ENCODE data around the gene BICC1.

The BICC1 gene

DNA sequence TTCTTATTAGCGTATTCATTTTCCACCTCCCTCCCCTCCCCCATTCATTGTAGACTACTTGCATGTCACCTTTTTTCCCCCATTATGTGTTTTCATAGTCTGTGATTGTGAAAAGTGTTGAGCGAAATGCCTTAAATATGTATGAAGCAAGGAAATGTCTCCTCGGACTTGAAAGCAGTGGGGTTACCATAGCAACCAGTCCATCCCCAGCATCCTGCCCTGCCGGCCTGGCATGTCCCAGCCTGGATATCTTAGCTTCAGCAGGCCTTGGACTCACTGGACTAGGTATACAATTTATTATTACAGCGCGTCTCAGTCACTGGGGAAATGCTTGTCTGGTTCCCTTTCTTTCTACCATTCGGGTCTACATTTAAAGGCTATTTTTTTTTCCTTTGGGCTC is 283.6 kb downstream of the BICC1 start:
- DNase-seq: no peak

DNA sequence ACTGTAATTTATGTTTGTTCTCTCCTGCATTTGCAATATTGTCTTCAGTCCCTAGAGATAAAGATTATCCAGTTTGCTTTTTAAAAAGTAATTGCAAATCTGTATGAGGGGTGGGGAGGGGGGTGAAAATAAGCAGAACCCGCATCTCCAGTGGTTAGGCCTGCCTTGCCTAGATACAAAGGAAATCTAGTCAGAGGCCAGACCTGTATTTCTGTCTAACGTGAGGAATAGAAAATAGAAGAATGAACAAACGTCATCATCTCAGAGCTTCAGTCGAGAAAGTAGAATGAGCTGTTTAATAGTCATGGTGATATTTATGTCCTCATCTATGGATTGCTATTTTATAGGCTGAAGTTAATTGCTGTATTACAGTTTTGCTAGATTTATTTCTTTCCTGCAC is 284.2 kb downstream of the BICC1 start:
- DNase-seq: no peak

DNA sequence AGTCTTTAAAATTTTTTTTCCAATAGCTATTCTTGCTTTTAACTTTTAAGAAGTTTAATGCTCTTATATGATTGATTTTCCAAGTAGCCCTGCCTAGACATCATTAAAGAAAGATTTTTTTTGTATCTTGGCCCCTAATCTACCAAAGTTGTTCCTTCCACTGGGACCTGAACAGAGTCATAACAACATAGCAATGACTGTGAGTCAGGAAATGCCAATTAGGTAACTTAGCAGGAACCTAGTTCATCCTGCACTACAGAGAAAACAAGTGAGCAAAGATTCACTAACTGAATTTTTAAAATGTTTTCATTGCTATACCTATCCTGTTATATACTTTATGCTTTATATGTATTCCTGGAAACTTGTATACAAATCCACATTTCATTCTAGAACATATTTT is 284.7 kb downstream of the BICC1 start:
- no peak for DNase-seq

DNA sequence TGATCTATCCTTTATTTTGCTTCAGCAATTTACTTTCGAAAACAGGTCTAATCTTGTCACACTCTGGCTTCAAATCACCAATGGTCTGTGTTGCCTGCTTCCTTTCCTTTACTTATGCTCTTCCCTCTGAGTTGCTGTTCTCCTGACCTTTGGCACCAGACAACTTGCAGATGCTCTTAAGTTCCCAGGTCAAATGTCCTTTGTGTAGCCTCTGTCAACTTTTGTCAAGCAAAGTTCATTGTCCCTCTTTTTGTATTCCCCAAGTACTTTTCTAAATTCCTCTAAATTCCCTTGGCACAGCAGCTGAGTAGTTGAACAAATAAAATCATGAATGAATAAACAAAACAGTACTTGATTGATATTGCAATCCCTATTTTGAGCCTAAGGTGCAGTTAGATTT is 289.4 kb downstream of the BICC1 start:
- no peak for DNase-seq

DNA sequence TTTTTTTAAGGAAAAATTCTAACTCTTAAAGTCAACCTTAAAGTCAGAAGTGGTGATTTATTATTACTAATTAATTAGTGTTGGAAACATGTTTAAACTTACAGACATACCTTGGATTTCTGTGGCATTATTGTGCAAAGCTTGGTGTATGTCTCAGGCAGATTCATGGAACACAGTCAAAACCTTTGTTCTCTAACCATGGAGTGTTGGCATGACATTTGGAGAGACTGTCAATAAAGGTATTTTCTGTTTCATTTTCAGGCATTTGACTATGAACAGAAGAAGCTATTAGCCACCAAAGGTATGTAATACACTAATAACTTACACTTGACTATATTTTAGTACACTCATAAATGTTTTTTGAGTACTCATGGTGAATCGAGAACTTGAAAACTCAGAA is 293.7 kb downstream of the BICC1 start:
- no peak for DNase-seq

DNA sequence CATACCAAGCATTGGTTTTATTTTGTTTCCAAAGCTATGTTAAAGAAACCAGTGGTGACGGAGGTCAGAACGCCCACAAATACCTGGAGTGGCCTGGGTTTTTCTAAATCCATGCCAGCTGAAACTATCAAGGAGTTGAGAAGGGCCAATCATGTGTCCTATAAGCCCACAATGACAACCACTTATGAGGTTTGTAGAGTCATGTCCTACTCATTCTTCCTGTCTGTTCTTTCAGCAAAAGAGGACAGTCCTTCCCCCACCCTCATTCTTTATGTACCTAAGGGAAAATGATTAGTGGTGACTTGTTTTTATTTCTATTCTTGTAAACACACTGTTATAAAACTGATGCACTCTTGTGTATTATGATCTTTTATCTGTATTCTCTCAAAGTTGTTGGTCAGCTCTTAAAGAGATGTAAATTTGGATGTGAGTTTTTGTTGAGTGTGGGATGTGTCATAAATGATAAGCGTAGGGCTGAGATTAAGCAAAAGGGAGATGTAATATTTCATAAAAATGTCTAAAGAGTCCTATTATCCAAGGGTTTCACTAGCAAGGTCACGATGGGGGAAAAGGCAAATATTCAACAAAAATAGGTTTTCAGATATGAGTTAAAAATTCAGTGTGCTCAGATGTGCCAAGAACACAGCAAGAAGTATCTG is 294.4 kb downstream of the BICC1 start:
- no peak for DNase-seq

DNA sequence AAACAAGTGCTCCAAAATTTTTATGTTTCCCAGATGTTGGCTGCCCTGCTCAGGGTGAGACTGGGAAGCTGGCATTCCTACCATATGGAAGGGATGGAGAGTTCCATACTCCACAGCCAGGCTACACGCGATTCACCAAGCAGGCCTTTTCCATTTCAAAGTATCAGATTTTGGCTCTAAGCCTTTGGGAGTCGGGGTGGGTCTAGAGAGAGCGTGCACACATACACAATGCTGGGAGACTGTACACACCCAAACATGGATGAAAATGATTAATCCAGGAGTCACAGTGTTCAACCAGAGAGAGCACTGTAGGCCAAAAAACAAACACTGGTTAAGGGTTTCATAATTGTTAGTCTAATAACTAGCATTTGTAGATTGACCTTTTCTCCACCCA is 295.0 kb downstream of the BICC1 start:
- no peak for DNase-seq

DNA sequence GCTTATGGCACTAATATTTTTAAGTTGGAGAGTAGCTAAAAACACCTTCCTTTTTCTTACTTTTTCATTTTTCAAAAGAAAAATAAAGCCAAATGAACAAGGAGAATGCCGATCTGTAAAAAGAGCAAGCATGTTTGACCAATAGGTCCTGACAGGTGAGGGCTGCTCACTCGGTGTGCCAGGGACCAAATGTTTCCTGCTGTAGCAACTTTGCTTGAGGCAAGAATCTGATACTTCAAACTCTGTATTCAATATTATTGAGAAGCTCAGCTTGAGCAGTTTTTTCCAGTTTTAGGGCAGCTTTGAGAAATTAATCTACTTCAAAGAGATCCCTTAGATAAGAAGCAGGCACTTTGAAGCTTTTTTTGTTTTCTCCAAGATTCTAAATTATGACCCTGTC is 298.1 kb downstream of the BICC1 start:
- DNase-seq: no peak

DNA sequence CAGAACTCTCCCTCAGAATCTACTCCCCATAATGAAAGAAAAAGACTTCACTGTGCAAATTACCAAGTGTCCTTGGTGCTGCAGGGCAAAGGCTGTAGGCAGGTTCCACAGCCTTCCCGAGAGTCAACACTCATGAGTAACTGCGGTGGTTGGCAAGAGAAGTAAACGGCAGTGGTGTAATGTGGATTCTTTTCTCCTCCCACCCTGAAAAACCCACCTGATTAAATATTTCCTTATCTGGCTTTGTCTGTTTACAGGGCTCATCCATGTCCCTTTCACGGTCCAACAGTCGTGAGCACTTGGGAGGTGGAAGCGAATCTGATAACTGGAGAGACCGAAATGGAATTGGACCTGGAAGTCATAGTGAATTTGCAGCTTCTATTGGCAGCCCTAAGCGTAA is 300.9 kb downstream of the BICC1 start:
- DNase-seq: no peak

DNA sequence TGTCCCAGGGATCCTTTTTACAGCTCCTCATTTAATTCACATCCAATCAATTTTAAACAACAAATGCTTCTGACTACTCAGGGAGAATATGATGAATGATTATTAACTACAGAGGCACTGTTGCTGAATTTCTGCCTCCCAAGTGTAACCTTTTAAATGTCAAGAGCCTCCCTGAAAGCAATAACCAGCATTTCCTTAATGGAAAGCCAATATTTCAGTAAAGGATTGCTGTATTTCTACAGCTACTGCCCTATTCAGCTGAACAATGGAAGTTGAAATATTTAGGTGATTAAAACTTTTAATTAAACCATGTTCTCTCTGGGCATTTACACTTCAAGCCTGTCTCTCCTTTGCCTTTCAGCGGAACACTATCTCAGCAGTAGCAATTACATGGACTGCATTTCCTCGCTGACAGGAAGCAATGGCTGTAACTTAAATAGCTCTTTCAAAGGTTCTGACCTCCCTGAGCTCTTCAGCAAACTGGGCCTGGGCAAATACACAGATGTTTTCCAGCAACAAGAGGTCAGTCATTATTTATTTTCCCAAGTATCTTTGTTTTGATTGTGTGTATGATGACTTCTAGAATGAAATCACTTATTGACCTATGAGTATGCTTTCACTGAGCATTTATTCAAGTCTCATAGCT is 304.7 kb downstream of the BICC1 start:
- no peak for DNase-seq

DNA sequence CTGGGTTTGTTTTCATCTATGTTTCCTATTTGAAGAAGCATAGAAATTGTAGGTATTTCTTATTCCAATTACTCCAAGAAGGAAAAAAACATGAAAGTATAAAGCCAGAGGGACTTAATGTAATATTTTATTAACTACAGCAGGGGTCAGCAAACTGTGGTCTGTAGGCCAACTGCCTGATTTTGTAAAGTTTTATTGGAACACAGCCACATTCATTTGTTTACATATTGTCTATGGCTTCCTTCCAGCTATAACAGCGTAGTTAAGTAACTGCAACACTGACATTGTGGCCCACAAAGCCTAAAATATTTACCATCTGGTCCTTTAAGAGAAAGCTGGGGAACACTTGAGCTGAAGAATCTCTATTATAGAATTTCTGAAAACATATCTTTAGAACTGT is 306.2 kb downstream of the BICC1 start:
- DNase-seq: no peak

DNA sequence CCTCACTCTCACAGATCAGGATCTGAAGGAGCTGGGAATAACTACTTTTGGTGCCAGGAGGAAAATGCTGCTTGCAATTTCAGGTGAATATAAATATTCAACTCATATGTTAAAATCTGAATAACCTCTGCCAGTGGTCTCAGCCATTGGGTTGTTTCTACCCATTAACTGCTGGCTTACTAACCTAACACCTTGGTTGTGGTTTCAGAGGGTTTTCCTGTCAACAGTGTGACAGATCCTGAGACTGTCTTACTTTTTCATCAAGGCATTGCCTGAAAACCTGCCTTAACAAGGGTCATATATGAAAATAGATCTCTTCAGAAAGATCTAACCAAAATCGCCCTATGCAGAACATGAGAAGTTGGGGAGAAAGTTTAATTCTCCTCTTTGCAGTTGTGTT is 307.7 kb downstream of the BICC1 start:
- no peak for DNase-seq

DNA sequence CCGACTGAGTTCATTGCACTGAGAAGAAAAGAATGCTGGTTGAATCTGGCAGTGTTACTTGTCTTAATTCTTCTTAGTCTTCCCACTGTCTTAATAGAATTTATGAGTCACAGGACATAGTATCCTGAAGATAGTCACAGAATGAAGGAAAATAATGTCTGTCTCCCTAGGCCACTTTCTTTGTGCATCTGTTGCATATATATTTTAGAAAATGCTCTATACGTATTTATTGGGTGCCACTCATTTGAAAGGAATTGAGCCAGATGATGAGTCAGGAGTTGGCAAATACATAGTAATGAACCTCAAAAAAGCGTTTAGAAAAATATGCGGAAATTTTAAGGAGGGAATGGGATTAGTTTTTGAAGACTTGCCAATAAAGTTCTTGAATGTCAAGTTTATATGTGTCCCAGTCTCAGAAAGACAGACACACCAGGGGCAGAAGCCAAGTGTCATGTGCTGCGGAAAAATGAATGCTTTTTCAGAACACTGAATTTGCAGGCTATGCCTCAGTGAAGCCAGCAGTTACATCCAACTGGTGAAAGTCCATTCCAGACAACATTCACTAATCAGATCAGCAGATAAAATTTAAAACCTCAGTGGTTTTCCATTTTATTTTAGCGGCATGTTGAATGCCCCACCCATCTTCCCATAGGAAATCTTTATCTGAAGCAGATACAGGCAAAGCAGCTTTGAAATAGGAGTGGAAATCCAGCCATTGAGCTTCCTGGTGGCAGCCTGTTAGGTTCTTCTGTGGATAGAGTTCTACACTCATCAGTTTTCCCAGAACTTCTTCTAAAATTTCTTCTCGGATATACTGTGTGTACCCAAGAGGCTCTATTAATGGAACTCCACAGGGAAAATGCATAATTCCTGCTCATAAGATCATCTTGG is 308.4 kb downstream of the BICC1 start:
- no peak for DNase-seq

DNA sequence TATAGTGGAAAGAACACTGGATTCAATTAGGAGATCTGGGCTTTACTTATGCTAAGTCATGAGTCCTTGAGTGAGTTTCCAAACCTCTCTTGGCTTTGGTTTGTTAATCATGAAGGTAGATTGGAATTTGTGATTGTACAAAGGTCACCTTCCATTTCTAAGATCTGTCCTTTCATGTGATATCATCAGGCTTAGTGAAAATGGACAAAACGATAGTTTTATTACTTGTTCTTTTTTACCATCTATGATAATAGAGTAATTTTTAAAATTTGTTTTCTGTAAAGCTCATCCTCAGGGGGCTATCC is 309.0 kb downstream of the BICC1 start:
- no peak for DNase-seq

DNA sequence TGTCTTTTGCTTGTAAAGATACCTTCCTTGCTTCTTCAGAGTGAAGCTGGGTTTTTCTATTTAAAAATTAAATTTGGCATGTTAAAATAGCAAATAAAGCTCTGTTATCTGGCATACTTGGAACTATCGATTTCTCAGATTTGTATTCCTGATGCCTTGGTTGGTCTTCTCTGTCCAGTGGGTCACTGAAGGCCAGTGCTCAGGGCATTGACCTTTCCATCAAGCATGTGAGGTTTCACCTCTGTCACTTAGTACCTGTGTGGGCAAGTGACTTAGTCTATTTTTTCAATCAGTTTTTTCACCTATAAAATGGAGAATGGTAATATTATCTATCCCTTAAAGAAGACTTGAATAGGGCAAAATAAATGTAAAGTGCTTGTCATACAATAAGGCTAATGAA is 311.3 kb downstream of the BICC1 start:
- no peak for DNase-seq

DNA sequence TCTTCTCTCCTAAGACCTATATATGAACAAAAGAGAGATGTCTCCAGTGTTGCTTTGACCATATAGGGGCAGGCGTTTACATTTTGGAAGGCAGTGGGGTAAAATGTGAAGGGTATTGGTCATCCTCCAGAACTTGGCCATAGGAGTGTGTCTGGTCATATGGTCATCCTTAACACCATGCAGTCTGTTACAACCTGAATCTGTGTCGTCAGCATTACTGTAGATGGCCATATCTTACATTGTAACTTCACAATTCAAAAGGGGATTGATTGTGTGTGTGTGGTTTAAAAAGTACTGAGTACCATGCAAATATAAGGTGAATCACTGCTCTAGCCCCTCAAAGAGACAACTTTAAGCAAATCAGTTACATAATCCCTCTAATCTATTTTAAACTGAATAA is 311.7 kb downstream of the BICC1 start:
- no peak for DNase-seq

DNA sequence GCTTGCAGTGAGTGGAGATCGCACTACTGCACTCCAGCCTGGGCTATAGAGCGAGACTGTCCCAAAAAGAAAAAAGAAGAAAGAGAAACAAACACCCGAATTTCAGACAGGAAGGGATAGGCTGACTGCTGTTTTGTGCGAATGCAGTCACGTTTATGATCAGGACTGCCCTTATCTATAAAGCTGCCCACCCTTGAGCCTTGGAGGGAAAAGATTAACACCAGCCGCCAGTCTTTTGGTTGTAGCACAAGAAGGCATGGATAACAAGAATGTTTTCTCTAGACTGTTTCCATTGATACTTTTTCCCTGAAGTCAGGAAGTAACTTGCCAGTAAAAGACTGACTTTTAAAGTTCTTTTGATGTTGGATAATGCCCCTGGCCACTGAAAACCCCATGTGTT is 314.0 kb downstream of the BICC1 start:
- DNase-seq: no peak

DNA sequence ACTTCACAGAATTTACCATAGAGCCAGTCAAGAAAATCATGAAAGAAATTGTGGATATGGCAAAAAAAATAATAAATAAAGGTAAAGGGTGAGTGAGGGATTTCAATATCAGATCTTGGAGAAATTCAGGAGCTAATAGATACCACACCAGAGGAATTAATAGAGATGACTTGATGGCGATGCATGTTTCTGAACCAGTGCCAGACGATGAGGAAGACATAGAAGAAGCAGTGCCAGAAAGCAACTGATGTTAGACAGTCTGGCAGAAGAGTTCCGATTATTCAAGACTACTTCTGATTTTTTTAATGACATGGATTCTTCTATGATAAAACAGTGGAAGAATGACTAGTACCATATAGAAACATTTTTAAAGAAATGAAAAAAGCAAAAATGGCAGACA is 314.7 kb downstream of the BICC1 start:
- no peak for DNase-seq

DNA sequence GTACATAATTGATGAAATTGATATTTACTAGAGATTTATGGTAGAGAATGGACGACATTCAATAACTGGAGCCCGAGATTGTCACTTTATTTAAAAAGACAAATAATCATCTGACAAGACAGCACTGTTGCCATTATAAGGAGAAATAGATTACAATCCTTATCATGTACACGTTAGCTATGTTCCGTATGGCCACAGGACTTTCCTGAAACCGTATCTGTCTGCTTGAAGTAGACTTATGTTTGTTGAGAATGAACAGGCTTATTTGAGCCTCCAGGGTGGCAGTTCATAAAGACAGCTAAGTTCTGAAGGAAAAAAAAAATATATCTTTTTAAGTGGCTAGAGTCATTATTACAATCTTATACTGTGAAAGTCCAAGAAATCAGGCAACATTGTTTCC is 317.2 kb downstream of the BICC1 start:
- no peak for DNase-seq

DNA sequence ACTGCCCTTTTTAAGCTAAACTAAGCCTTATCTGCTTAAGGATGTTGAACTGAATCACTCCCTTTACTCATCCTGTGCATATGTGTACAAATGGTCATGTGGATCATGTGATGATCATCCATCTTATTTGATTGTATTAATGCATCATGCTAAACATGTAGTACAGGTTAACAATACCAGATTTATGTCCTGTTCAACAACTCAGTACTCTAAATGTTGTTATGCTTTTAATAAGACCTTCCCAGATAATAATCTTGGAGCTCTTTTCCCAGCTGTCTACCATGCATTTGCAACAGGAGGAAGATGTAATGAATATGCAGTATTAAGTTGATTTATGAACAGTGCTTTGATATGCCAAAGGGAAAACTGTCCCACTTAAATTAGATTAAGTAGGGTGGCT is 318.0 kb downstream of the BICC1 start:
- no peak for DNase-seq

DNA sequence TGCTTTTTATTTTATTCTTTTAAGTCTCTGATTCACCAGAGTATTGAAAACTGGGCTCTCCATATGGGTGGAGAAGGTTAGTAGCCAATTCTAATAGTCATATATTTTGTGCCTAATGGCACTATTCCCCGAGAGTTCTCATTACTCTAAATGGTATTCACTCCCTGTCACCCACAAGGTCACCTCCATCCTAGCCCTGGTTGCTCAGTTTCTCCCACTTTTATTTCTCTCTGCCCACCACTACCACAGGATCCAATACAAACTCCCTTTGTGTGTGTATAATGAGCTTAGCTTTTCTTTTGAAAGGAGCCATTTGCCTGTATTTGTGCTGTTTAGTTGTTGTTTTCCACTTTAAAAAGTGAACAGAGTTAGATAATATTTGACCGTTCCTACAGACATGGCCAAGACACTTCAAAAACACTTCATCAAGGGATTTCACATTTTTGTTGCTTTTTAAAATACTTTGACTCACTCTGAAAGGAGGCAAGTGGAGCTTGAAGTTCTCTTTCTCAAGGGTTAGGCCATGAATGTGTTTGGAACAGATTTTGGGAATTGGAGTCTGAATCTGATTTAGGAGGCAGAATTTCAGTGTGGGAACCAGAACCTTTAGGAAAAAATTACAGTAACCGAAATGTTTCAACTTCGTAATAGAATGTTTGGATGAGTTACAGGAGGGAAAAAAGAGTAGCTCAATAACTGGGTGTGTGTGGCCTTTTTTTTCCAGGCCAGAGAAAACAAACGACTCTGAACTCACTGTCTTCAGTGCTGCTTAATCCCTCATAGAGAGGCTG is 321.3 kb downstream of the BICC1 start:
- no peak for DNase-seq

DNA sequence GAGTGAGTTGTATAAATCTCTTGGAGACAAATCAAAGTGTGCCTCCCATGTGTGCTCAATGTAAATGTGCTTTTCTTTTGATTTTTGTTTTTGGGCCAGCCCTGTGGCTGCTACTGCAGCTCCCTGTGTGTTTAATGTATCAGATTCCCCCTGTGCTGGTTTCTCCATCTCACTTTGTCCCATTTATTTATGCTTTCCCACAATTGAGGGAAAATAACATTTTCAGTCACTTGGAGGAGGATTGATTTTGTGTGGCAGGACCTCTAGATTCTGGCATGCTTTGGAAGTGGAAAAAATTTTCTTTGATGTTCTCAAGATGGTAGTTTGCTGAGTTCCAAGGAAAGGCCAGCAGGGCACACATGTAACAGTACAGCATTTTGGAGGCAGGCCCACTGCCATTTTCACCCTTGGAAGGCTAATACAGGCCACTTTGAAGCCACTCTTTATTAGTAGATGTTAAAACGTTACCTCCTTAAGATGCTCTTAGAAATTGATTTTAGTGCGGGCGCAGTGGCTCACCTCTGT is 323.6 kb downstream of the BICC1 start:
- no peak for DNase-seq

DNA sequence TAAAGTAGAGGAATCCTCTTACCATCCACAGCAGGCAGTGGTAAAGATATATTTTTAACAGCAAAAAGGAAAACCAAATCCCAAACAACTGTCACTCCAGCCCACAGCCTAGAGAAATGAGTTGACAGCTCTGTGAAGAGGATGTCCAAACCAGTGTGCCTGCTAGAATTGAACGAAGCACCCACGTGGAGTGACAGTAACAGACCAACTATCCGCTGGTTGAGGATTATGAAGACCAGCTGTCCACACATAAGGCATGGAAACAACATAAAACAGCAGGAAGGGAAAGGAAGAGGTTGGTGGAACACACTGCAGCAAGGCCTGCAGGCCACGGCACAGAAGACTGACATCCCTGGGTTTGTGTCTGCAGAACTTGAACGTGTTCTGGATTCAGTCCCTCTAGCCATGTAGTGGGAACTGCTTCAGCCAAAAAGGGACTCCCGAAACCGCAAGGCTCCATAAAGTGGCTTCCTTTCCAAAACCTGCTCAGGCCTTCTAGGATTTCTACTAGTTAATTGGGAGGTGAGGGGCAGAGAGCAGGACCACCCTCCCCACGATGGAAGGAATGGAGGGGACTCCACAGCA is 324.4 kb downstream of the BICC1 start:
- DNase-seq: no peak
